ENCODE measurements around the gene MORC4. TPM values are rescaled to one million over a fixed set of nuclear protein-coding genes. Genes with fewer than 3 reads are reported as not detected.

Gene MORC4
- total RNA-seq, 3 donors from 2014 or later (not counting 1 experiment from before 2014, with no cell fraction given), result 2.5 to 3.6 (median 3.0) TPM

DNA sequence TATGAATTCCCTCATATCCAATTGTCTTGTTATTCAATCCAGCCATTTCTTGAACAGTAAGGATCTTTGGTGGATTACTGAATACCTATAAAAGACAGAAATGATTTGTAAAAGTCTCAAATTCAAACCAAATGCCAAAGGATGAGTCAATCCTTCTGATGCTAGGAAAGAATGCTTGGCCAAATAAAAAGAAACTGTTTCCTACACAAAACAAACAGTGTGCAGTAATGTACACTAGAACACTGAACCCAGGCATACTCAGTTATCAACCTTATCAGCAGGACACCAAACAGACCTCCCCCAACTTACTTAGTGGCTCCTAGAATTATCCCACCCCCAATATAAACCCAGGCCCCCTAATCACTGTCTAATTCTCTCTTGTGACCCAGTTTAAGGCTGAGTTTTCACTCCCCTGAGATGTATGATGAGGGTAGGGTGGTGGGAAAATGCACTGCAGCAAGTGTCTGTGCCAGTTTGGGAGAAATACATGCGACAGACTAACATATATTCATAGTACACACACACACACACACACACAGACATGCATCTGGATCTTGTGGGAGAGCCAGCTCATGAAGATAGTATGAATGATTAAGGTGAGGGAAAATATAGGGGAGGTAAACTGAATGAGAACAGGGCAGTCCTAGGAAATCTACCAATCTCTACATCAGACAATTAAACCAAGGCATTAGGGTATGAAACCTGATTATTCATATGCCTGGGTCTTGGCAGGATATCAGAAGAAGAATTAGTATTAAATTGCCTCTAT, 44.8 kb downstream of the MORC4 start:
- intact Hi-C loops (cut with micrococcal nuclease), result no loop called here
- no peaks in the 10 kb centered on the region for H3K9me3 ChIP-seq (ENCODE audit: control insufficient read depth, insufficient read depth, low read length)
- Mint-ChIP-seq H3K4me3 (no peak overlapping the region), H3K9me3 (no peaks in the 10 kb centered on the region), H3K36me3 (no peaks in the 10 kb centered on the region), H3K27ac (no peak overlapping the region), H3K27me3 (ENCODE audit: low read depth in 2 of 2) (peaks cover 0 to 8% of the 10 kb centered on the region in 2 donors), H3K4me1 (no peaks in the 10 kb centered on the region)
- no CpG with 5 or more reads among the region's 1 CpG for WGBS (ENCODE audit: insufficient coverage)
- TF ChIP-seq, protein P1, sequence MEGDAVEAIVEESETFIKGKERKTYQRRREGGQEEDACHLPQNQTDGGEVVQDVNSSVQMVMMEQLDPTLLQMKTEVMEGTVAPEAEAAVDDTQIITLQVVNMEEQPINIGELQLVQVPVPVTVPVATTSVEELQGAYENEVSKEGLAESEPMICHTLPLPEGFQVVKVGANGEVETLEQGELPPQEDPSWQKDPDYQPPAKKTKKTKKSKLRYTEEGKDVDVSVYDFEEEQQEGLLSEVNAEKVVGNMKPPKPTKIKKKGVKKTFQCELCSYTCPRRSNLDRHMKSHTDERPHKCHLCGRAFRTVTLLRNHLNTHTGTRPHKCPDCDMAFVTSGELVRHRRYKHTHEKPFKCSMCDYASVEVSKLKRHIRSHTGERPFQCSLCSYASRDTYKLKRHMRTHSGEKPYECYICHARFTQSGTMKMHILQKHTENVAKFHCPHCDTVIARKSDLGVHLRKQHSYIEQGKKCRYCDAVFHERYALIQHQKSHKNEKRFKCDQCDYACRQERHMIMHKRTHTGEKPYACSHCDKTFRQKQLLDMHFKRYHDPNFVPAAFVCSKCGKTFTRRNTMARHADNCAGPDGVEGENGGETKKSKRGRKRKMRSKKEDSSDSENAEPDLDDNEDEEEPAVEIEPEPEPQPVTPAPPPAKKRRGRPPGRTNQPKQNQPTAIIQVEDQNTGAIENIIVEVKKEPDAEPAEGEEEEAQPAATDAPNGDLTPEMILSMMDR (IDR thresholded peaks at IDR 0.05), result no peak
- no peak overlapping the region for H3K4me3 ChIP-seq (ENCODE audit: low read length)
- H3K36me3 ChIP-seq (ENCODE audit: control insufficient read depth, insufficient read depth, low read length), result no peaks in the 10 kb centered on the region
- no peaks in the 10 kb centered on the region for H3K4me1 ChIP-seq (ENCODE audit: control insufficient read depth, insufficient read depth, low read length)
- H3K27me3 ChIP-seq (ENCODE audit: control insufficient read depth, insufficient read depth, low read length), result no peaks in the 10 kb centered on the region
- ATAC-seq (no peak), DNase-seq (no peak)
- H3K27ac ChIP-seq (ENCODE audit: low read length), result no peak overlapping the region

- Mint-ChIP-seq H3K4me3 (no peak overlapping the region), H3K4me1 (no peaks in the 10 kb centered on the region), H3K27ac (no peak overlapping the region), H3K9me3 (no peaks in the 10 kb centered on the region), H3K36me3 (no peaks in the 10 kb centered on the region), H3K27me3 (ENCODE audit: low read depth in 2 of 2) (peaks cover 0 to 8% of the 10 kb centered on the region in 2 donors)
- no peak overlapping the region for H3K27ac ChIP-seq (ENCODE audit: low read length)
- intact Hi-C loops (cut with micrococcal nuclease), result no loop called here
- H3K4me3 ChIP-seq (ENCODE audit: low read length), result no peak overlapping the region
- TF ChIP-seq, protein P1 (IDR thresholded peaks at IDR 0.05), result no peak
- H3K9me3 ChIP-seq (ENCODE audit: control insufficient read depth, insufficient read depth, low read length), result no peaks in the 10 kb centered on the region
- ATAC-seq (no peak), DNase-seq (no peak)
- WGBS (ENCODE audit: insufficient coverage), result 100% methylated on average over 2 of the region's 4 CpGs
- H3K36me3 ChIP-seq (ENCODE audit: control insufficient read depth, insufficient read depth, low read length), result no peaks in the 10 kb centered on the region
- H3K27me3 ChIP-seq (ENCODE audit: control insufficient read depth, insufficient read depth, low read length), result no peaks in the 10 kb centered on the region
- no peaks in the 10 kb centered on the region for H3K4me1 ChIP-seq (ENCODE audit: control insufficient read depth, insufficient read depth, low read length)
These were observed 46.0 kb downstream of the MORC4 start for GRCh38 chrX:106954041-106954440.

GRCh38 chrX:106952988-106953387, 47.0 kb downstream of the MORC4 start:
- DNase-seq (peak in 1 of 2 donors; percentile 10), ATAC-seq (no peak)
- Mint-ChIP-seq H3K9me3 (no peaks in the 10 kb centered on the region), H3K27me3 (ENCODE audit: low read depth in 2 of 2) (peaks cover 0 to 8% of the 10 kb centered on the region in 2 donors), H3K4me3 (no peak overlapping the region), H3K27ac (no peak overlapping the region), H3K4me1 (no peaks in the 10 kb centered on the region), H3K36me3 (no peaks in the 10 kb centered on the region)
- Histone ChIP-seq H3K36me3 (ENCODE audit: control insufficient read depth, insufficient read depth, low read length) (no peaks in the 10 kb centered on the region), H3K4me1 (ENCODE audit: control insufficient read depth, insufficient read depth, low read length) (no peaks in the 10 kb centered on the region), H3K27ac (ENCODE audit: low read length) (no peak overlapping the region), H3K27me3 (ENCODE audit: control insufficient read depth, insufficient read depth, low read length) (no peaks in the 10 kb centered on the region), H3K9me3 (ENCODE audit: control insufficient read depth, insufficient read depth, low read length) (no peaks in the 10 kb centered on the region), H3K4me3 (ENCODE audit: low read length) (no peak overlapping the region)
- WGBS (ENCODE audit: insufficient coverage), result no CpG with 5 or more reads among the region's 1 CpG
- TF ChIP-seq, protein P1 (IDR thresholded peaks at IDR 0.05), result no peak
- intact Hi-C loops (cut with micrococcal nuclease), result no loop called here

DNA sequence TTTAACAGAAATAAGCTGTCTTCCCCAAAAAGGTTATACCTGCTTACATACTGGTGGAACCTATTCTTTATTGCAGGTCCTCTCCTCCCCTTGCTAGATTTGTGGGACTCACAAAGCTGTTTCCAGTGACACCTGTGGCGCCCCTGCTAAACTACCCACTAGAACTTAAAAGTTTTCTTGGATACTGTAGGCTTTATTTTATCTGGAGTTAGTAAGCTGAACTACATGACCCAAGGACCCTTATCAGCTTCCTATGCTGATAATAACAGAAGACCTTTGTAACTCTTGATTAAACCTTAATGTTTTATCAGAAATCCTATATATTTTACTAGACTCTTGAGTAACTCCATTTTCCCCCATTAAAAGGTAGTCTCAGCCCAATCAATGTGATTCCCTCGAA, 47.5 kb downstream of the MORC4 start:
- Mint-ChIP-seq H3K36me3 (no peaks in the 10 kb centered on the region), H3K27ac (no peak overlapping the region), H3K9me3 (no peaks in the 10 kb centered on the region), H3K4me1 (no peaks in the 10 kb centered on the region), H3K27me3 (ENCODE audit: low read depth in 2 of 2) (peaks cover 0 to 8% of the 10 kb centered on the region in 2 donors), H3K4me3 (no peak overlapping the region)
- TF ChIP-seq, protein P1 (IDR thresholded peaks at IDR 0.05), result no peak
- intact Hi-C loops (cut with micrococcal nuclease), result no loop called here
- 83% methylated on average over 1 of the region's 2 CpGs for WGBS (ENCODE audit: insufficient coverage)
- Histone ChIP-seq H3K27ac (ENCODE audit: low read length) (no peak overlapping the region), H3K9me3 (ENCODE audit: control insufficient read depth, insufficient read depth, low read length) (no peaks in the 10 kb centered on the region), H3K36me3 (ENCODE audit: control insufficient read depth, insufficient read depth, low read length) (no peaks in the 10 kb centered on the region), H3K4me3 (ENCODE audit: low read length) (no peak overlapping the region), H3K27me3 (ENCODE audit: control insufficient read depth, insufficient read depth, low read length) (no peaks in the 10 kb centered on the region), H3K4me1 (ENCODE audit: control insufficient read depth, insufficient read depth, low read length) (no peaks in the 10 kb centered on the region)
- ATAC-seq, result no peak
- DNase-seq, result no peak

Measured in natural killer cell (primary cell).